Measurements from ENCODE around the gene CHST15. TPM values are rescaled to one million over a fixed set of nuclear protein-coding genes. Genes with fewer than 3 reads are reported as not detected.
"Not testable (repeated sequence)": the region's sequence is repeated elsewhere in the genome, so short reads cannot be mapped to it uniquely, and the experiment has no call there.

The CHST15 gene
- total RNA-seq, 1 donor from 2014 or later = 0.18 TPM

GRCh38 chr10:124035928-124036558 lies 57.4 kb downstream of the CHST15 start:
- Mint-ChIP-seq H3K27ac (peak overlapping the region; percentile 70), H3K4me1 (ENCODE audit: low read depth) (peaks cover 21% of the 10 kb centered on the region)
- intact Hi-C loops (cut with micrococcal nuclease) = loop anchor here (5.0 kb wide), 1 partner anchor 116 kb away; no protein-coding TSS in a partner anchor

GRCh38 chr10:124035306-124035927 lies 58.0 kb downstream of the CHST15 start:
- intact Hi-C loops (cut with micrococcal nuclease) = loop anchor here (5.0 kb wide), 1 partner anchor 117 kb away; no protein-coding TSS in a partner anchor
- Mint-ChIP-seq H3K9me3 (no peaks in the 10 kb centered on the region), H3K4me1 (ENCODE audit: low read depth) (peaks cover 21% of the 10 kb centered on the region), H3K27me3 (ENCODE audit: insufficient read depth) (peaks cover 9% of the 10 kb centered on the region), H3K36me3 (ENCODE audit: low read depth) (no peaks in the 10 kb centered on the region), H3K4me3 (peak overlapping the region; percentile 53), H3K27ac (peak overlapping the region; percentile 70)
- no peak for DNase-seq (ENCODE audit: low spot score)

More at GRCh38 chr10:124035928-124036558, 57.4 kb downstream of the CHST15 start:
- DNase-seq (ENCODE audit: low spot score) = peak; percentile 20
- Mint-ChIP-seq H3K27me3 (ENCODE audit: insufficient read depth) (peaks cover 13% of the 10 kb centered on the region), H3K9me3 (no peaks in the 10 kb centered on the region), H3K36me3 (ENCODE audit: low read depth) (no peaks in the 10 kb centered on the region), H3K4me3 (peak overlapping the region; percentile 53)

GRCh38 chr10:124034576-124035305 lies 58.7 kb downstream of the CHST15 start:
- H3K36me3 Mint-ChIP-seq (ENCODE audit: low read depth); DNase-seq (ENCODE audit: low spot score); H3K27ac Mint-ChIP-seq; H3K9me3 Mint-ChIP-seq; H3K4me3 Mint-ChIP-seq: not testable (repeated sequence)
- peaks cover 15% of the 10 kb centered on the region for H3K27me3 Mint-ChIP-seq (ENCODE audit: insufficient read depth)
- intact Hi-C loops (cut with micrococcal nuclease) = loop anchor here (5.0 kb wide), 1 partner anchor 118 kb away; no protein-coding TSS in a partner anchor
- H3K4me1 Mint-ChIP-seq (ENCODE audit: low read depth) = peaks cover 21% of the 10 kb centered on the region

- peaks cover 21% of the 10 kb centered on the region for H3K4me1 Mint-ChIP-seq (ENCODE audit: low read depth)
- no peak for DNase-seq (ENCODE audit: low spot score)
- no peaks in the 10 kb centered on the region for H3K36me3 Mint-ChIP-seq (ENCODE audit: low read depth)
- intact Hi-C loops (cut with micrococcal nuclease) = no loop called here
- H3K27ac Mint-ChIP-seq = no peak overlapping the region
- H3K4me3 Mint-ChIP-seq = no peak overlapping the region
- no peaks in the 10 kb centered on the region for H3K9me3 Mint-ChIP-seq
- H3K27me3 Mint-ChIP-seq (ENCODE audit: insufficient read depth) = peaks cover 15% of the 10 kb centered on the region
Observed at GRCh38 chr10:124033887-124034218, 59.5 kb downstream of the CHST15 start.

- peaks cover 14% of the 10 kb centered on the region for H3K27me3 Mint-ChIP-seq (ENCODE audit: insufficient read depth)
- DNase-seq (ENCODE audit: low spot score) = no peak
- H3K4me3 Mint-ChIP-seq = no peak overlapping the region
Observed at GRCh38 chr10:124032971-124033886, 60.2 kb downstream of the CHST15 start.

GRCh38 chr10:124032087-124032935 lies 61.1 kb downstream of the CHST15 start:
- H3K36me3 Mint-ChIP-seq (ENCODE audit: low read depth) = no peaks in the 10 kb centered on the region
- H3K27ac Mint-ChIP-seq = no peak overlapping the region
- intact Hi-C loops (cut with micrococcal nuclease) = no loop called here
- peaks cover 16% of the 10 kb centered on the region for H3K27me3 Mint-ChIP-seq (ENCODE audit: insufficient read depth)
- H3K9me3 Mint-ChIP-seq = no peaks in the 10 kb centered on the region
- no peak overlapping the region for H3K4me3 Mint-ChIP-seq
- DNase-seq (ENCODE audit: low spot score) = no peak
- peaks cover 21% of the 10 kb centered on the region for H3K4me1 Mint-ChIP-seq (ENCODE audit: low read depth)

More at GRCh38 chr10:124032971-124033886, 60.2 kb downstream of the CHST15 start:
- Mint-ChIP-seq H3K36me3 (ENCODE audit: low read depth) (no peaks in the 10 kb centered on the region), H3K9me3 (no peaks in the 10 kb centered on the region), H3K27ac (no peak overlapping the region), H3K4me1 (ENCODE audit: low read depth) (peaks cover 21% of the 10 kb centered on the region)
- intact Hi-C loops (cut with micrococcal nuclease) = no loop called here

- Mint-ChIP-seq H3K27me3 (ENCODE audit: insufficient read depth) (peaks cover 16% of the 10 kb centered on the region), H3K36me3 (ENCODE audit: low read depth) (no peaks in the 10 kb centered on the region), H3K9me3 (no peaks in the 10 kb centered on the region), H3K4me1 (ENCODE audit: low read depth) (peaks cover 10% of the 10 kb centered on the region), H3K4me3 (no peak overlapping the region), H3K27ac (no peak overlapping the region)
- intact Hi-C loops (cut with micrococcal nuclease) = no loop called here
- no peak for DNase-seq (ENCODE audit: low spot score)
Observed at GRCh38 chr10:124030492-124031110, 62.8 kb downstream of the CHST15 start.

GRCh38 chr10:124030061-124030460 lies 63.3 kb downstream of the CHST15 start:
- Mint-ChIP-seq H3K4me1 (ENCODE audit: low read depth) (peaks cover 7% of the 10 kb centered on the region), H3K36me3 (ENCODE audit: low read depth) (no peaks in the 10 kb centered on the region), H3K9me3 (no peaks in the 10 kb centered on the region), H3K4me3 (no peak overlapping the region), H3K27me3 (ENCODE audit: insufficient read depth) (peaks cover 16% of the 10 kb centered on the region), H3K27ac (no peak overlapping the region)
- no peak for DNase-seq (ENCODE audit: low spot score)
- intact Hi-C loops (cut with micrococcal nuclease) = no loop called here

GRCh38 chr10:124029559-124029958 lies 63.8 kb downstream of the CHST15 start:
- H3K4me3 Mint-ChIP-seq = no peak overlapping the region
- DNase-seq (ENCODE audit: low spot score) = no peak
- no peaks in the 10 kb centered on the region for H3K9me3 Mint-ChIP-seq
- peaks cover 12% of the 10 kb centered on the region for H3K4me1 Mint-ChIP-seq (ENCODE audit: low read depth)
- intact Hi-C loops (cut with micrococcal nuclease) = no loop called here
- H3K36me3 Mint-ChIP-seq (ENCODE audit: low read depth) = no peaks in the 10 kb centered on the region
- peaks cover 18% of the 10 kb centered on the region for H3K27me3 Mint-ChIP-seq (ENCODE audit: insufficient read depth)
- no peak overlapping the region for H3K27ac Mint-ChIP-seq

GRCh38 chr10:124028700-124029480 lies 64.5 kb downstream of the CHST15 start:
- H3K36me3 Mint-ChIP-seq (ENCODE audit: low read depth) = no peaks in the 10 kb centered on the region
- no peak for DNase-seq (ENCODE audit: low spot score)
- H3K27me3 Mint-ChIP-seq (ENCODE audit: insufficient read depth) = peaks cover 18% of the 10 kb centered on the region
- no peak overlapping the region for H3K4me3 Mint-ChIP-seq
- peaks cover 13% of the 10 kb centered on the region for H3K4me1 Mint-ChIP-seq (ENCODE audit: low read depth)
- intact Hi-C loops (cut with micrococcal nuclease) = no loop called here
- H3K27ac Mint-ChIP-seq = no peak overlapping the region
- H3K9me3 Mint-ChIP-seq = no peaks in the 10 kb centered on the region

GRCh38 chr10:124027651-124028050 lies 65.7 kb downstream of the CHST15 start:
- intact Hi-C loops (cut with micrococcal nuclease) = no loop called here
- peaks cover 21% of the 10 kb centered on the region for H3K27me3 Mint-ChIP-seq (ENCODE audit: insufficient read depth)
- no peak for DNase-seq (ENCODE audit: low spot score)
- no peaks in the 10 kb centered on the region for H3K9me3 Mint-ChIP-seq
- no peak overlapping the region for H3K27ac Mint-ChIP-seq
- H3K4me1 Mint-ChIP-seq (ENCODE audit: low read depth) = peaks cover 6% of the 10 kb centered on the region
- no peak overlapping the region for H3K4me3 Mint-ChIP-seq
- H3K36me3 Mint-ChIP-seq (ENCODE audit: low read depth) = no peaks in the 10 kb centered on the region
